CD14-positive monocyte (primary cell): ENCODE data around the gene CENPC. TPM values are rescaled to one million over a fixed set of nuclear protein-coding genes. Genes with fewer than 3 reads are reported as not detected.

Source experiments
- DNase-seq, 3 donors: peaks; one replicate each; pipeline ENCODE4 v3.0.0-alpha.2; 2011 to 2022
- H2AFZ ChIP-seq: 2 replicates; pipeline ENCODE4 v1.6.0; 2012; ENCODE audit warnings: mild to moderate bottlenecking, low read depth, low read length, inconsistent platforms; ENCODE audit not compliant: insufficient read depth, poor library complexity, severe bottlenecking
- H3K27ac ChIP-seq, 2 donors: 1 replicate in 1 of 2; 2 replicates in 1 of 2; pipeline ENCODE4 v1.5.1; 2012 to 2013; ENCODE audit warnings: low read length in 2 of 2, control low read depth in 1 of 2, inconsistent platforms in 1 of 2, low read depth in 1 of 2, mild to moderate bottlenecking in 1 of 2
- H3K27me3 ChIP-seq, 2 donors: one replicate each; pipeline versions ENCODE4 v1.6.0 to v1.6.1; 2011 to 2013; ENCODE audit warnings: low read length in 2 of 2; ENCODE audit not compliant: control insufficient read depth in 2 of 2, insufficient read depth in 2 of 2
- H3K36me3 ChIP-seq, 2 donors: replicated peaks in 1 of 2; 1 replicate in 1 of 2; 2 replicates in 1 of 2; pipeline versions ENCODE4 v1.5.1 to v1.6.1; 2012 to 2013; ENCODE audit warnings: low read length in 2 of 2, control low read depth in 1 of 2, inconsistent platforms in 1 of 2, mild to moderate bottlenecking in 1 of 2; ENCODE audit not compliant: insufficient read depth in 2 of 2, control insufficient read depth in 1 of 2
- H3K4me1 ChIP-seq, 2 donors: 1 replicate in 1 of 2; 2 replicates in 1 of 2; pipeline versions ENCODE4 v1.5.1 to v1.6.1; 2012 to 2013; ENCODE audit warnings: low read length in 2 of 2, control low read depth in 1 of 2, inconsistent platforms in 1 of 2, mild to moderate bottlenecking in 1 of 2, moderate library complexity in 1 of 2; ENCODE audit not compliant: insufficient read depth in 2 of 2, control insufficient read depth in 1 of 2
- H3K4me2 ChIP-seq: replicated peaks from 2 replicates; pipeline ENCODE3; 2012; ENCODE audit warnings: low read length, moderate library complexity, mild to moderate bottlenecking; ENCODE audit not compliant: poor library complexity, severe bottlenecking; ENCODE audit errors: extremely low read depth
- H3K4me3 ChIP-seq, 3 experiments: fragments of 200-600 bp in 1 of 3; sonication (generic) in 1 of 3; replicated peaks in 1 of 3; 1 replicate in 2 of 3; 2 replicates in 1 of 3; pipeline ENCODE4 v1.5.1; 2011 to 2013; ENCODE audit warnings: low read length in 3 of 3, mild to moderate bottlenecking in 3 of 3, control low read depth in 2 of 3, low read depth in 2 of 3, inconsistent platforms in 1 of 3, moderate library complexity in 1 of 3
- H3K79me2 ChIP-seq: 2 replicates; pipeline ENCODE4 v1.6.0; 2012; ENCODE audit warnings: mild to moderate bottlenecking, control low read depth, inconsistent platforms, low read length, moderate library complexity; ENCODE audit not compliant: insufficient read depth
- H3K9ac ChIP-seq: 2 replicates; pipeline ENCODE4 v1.6.0; 2017; ENCODE audit warnings: low read length, mild to moderate bottlenecking; ENCODE audit not compliant: insufficient read depth, poor library complexity, severe bottlenecking
- H3K9me3 ChIP-seq, 2 donors: replicated peaks in 1 of 2; 1 replicate in 1 of 2; 2 replicates in 1 of 2; pipeline versions ENCODE4 v1.5.1 to v1.6.1; 2012 to 2013; ENCODE audit warnings: low read length in 2 of 2, control low read depth in 1 of 2; ENCODE audit not compliant: control insufficient read depth in 1 of 2, insufficient read depth in 1 of 2
- H4K20me1 ChIP-seq: 2 replicates; pipeline ENCODE4 v1.6.0; 2012; ENCODE audit warnings: mild to moderate bottlenecking, low read length, control low read depth, moderate library complexity; ENCODE audit not compliant: insufficient read depth
- H3K27ac Mint-ChIP-seq, 7 donors: one replicate each; pipeline ENCODE4 v1.8.0; 2020; ENCODE audit warnings: mild to moderate bottlenecking in 7 of 7, mixed read lengths in 7 of 7, moderate library complexity in 6 of 7, inconsistent platforms in 2 of 7
- H3K27me3 Mint-ChIP-seq, 3 donors: one replicate each; pipeline ENCODE4 v1.8.0; 2021 to 2022; ENCODE audit warnings: low read depth in 3 of 3, mild to moderate bottlenecking in 3 of 3, mixed read lengths in 3 of 3, moderate library complexity in 3 of 3, inconsistent platforms in 1 of 3
- H3K36me3 Mint-ChIP-seq, 2 donors: one replicate each; pipeline ENCODE4 v1.8.0; 2020; ENCODE audit warnings: mixed read lengths in 2 of 2, inconsistent platforms in 1 of 2, mild to moderate bottlenecking in 1 of 2
- H3K4me1 Mint-ChIP-seq: one replicate; pipeline ENCODE4 v1.8.0; 2020; ENCODE audit warnings: mild to moderate bottlenecking, mixed read lengths
- H3K4me3 Mint-ChIP-seq, 2 donors: one replicate each; pipeline ENCODE4 v1.8.0; 2020; ENCODE audit warnings: mild to moderate bottlenecking in 2 of 2, mixed read lengths in 2 of 2, moderate library complexity in 1 of 2
- H3K9me3 Mint-ChIP-seq, 7 donors: one replicate each; pipeline ENCODE4 v1.8.0; 2020 to 2022; ENCODE audit warnings: mixed read lengths in 7 of 7, mild to moderate bottlenecking in 6 of 7, moderate library complexity in 6 of 7, inconsistent platforms in 2 of 7
- WGBS: methylation state at CpG from one replicate; pipeline ENCODE4 v1.1.5; 2013; ENCODE audit warnings: missing lambda C conversion rate; ENCODE audit not compliant: insufficient coverage; 5-methylcytosine and 5-hydroxymethylcytosine counted together
- intact Hi-C, 2 donors: fragments of 100-400 bp; cut with micrococcal nuclease; formaldehyde crosslinking; loops; one replicate each; pipeline versions ENCODE4 v1.15.0 to v1.15.1; 2023
- polyA plus RNA-seq, 3 donors: library from polyadenylated mRNA; depleted of rRNA in 1 of 3; unstranded in 2 of 3; stranded (reverse) in 1 of 3; fragments of 300-500 nt in 2 of 3; fragments of >200 nt in 1 of 3; fragmentation: Illumina TruSeq in 2 of 3; gene quantifications; 1 replicate in 2 of 3; 2 replicates in 1 of 3; pipeline ENCODE4 v1.2.3, GENCODE V29; 2012 to 2021
- TF ChIP-seq, protein P1 (sequence below): fragments of 200-600 bp; IDR thresholded peaks from one replicate; pipeline ENCODE4 v1.8.0; 2022; ENCODE audit warnings: antibody characterized with exemption, mild to moderate bottlenecking

Gene CENPC
- polyA plus RNA-seq, 3 donors: 6.3 to 7.2 (median 6.7) TPM

DNA sequence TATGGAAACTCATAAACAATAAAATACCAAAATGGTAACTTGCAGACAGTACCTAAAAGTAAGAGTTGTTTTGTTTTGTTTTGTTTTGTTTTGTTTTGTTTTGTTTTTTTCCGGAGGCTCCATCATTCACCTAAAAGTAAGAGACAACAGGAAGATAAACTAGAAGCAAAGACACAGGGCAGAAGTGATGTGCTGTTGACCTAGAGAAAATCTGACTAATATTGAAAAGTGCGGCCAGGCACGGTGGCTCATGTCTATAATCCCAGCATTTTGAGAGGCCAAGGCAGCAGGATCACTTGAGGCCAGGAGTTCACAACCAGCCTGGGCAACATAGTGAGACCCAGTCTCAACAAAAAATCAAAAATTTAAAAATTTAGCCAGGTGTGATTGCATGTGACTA is 5.6 kb upstream of the CENPC start:
- Histone ChIP-seq H3K9ac (no peak overlapping the region), H3K4me1 (peaks cover 0 to 2% of the 10 kb centered on the region in 2 donors), H3K9me3 (no peaks in the 10 kb centered on the region), H2AFZ (no peak overlapping the region), H3K36me3 (no peaks in the 10 kb centered on the region), H4K20me1 (no peaks in the 10 kb centered on the region), H3K27me3 (no peaks in the 10 kb centered on the region), H3K4me3 (no peak overlapping the region), H3K79me2 (no peaks in the 10 kb centered on the region), H3K4me2 (no peak overlapping the region), H3K27ac (no peak overlapping the region)
- Mint-ChIP-seq H3K9me3 (no peaks in the 10 kb centered on the region), H3K4me1 (peaks cover 10% of the 10 kb centered on the region), H3K27me3 (no peaks in the 10 kb centered on the region), H3K36me3 (no peaks in the 10 kb centered on the region), H3K4me3 (no peak overlapping the region), H3K27ac (no peak overlapping the region)
- no peak for DNase-seq
- TF ChIP-seq, protein P1, sequence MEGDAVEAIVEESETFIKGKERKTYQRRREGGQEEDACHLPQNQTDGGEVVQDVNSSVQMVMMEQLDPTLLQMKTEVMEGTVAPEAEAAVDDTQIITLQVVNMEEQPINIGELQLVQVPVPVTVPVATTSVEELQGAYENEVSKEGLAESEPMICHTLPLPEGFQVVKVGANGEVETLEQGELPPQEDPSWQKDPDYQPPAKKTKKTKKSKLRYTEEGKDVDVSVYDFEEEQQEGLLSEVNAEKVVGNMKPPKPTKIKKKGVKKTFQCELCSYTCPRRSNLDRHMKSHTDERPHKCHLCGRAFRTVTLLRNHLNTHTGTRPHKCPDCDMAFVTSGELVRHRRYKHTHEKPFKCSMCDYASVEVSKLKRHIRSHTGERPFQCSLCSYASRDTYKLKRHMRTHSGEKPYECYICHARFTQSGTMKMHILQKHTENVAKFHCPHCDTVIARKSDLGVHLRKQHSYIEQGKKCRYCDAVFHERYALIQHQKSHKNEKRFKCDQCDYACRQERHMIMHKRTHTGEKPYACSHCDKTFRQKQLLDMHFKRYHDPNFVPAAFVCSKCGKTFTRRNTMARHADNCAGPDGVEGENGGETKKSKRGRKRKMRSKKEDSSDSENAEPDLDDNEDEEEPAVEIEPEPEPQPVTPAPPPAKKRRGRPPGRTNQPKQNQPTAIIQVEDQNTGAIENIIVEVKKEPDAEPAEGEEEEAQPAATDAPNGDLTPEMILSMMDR: no peak
- WGBS: 92% methylated on average over 2 of the region's 3 CpGs
- intact Hi-C loops: no loop called here

DNA sequence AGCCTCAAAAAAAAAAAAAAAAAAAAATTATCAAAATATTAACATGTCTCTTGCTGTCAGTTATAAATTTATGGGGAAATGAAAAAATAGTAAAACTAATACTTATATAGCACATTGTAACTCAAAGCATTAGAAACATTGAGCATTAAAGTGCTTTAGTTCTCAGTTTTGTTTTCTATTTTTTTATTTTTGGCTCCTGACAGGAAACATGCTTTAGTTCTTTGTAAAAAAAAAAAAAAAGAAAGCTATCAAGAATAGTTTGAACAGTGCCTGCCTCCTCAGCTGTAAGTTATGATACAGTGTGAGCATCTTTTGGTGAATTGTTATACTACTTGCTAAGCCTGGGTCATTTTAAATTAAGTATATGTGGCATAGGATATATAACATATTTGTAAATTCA is 5.1 kb upstream of the CENPC start:
- Mint-ChIP-seq H3K4me1 (peaks cover 7% of the 10 kb centered on the region), H3K36me3 (no peaks in the 10 kb centered on the region), H3K9me3 (no peaks in the 10 kb centered on the region), H3K4me3 (no peak overlapping the region), H3K27me3 (no peaks in the 10 kb centered on the region), H3K27ac (no peak overlapping the region)
- peaks cover 0 to 4% of the 10 kb centered on the region in 2 donors for H3K4me1 ChIP-seq
- H3K4me2 ChIP-seq: no peak overlapping the region
- H3K27ac ChIP-seq: no peak overlapping the region
- TF ChIP-seq, protein P1: no peak
- H3K79me2 ChIP-seq: no peaks in the 10 kb centered on the region
- no peaks in the 10 kb centered on the region for H4K20me1 ChIP-seq
- no peak overlapping the region for H3K9ac ChIP-seq
- intact Hi-C loops: no loop called here
- no peaks in the 10 kb centered on the region for H3K9me3 ChIP-seq
- no peak overlapping the region for H2AFZ ChIP-seq
- no peaks in the 10 kb centered on the region for H3K36me3 ChIP-seq
- no peaks in the 10 kb centered on the region for H3K27me3 ChIP-seq
- DNase-seq: no peak
- no peak overlapping the region for H3K4me3 ChIP-seq
